Neural cell (in vitro differentiated cells): ENCODE data around the gene JUND. TPM values are rescaled to one million over a fixed set of nuclear protein-coding genes. Genes with fewer than 3 reads are reported as not detected.

Experiments
- H2AFZ ChIP-seq: fragments of 200-600, 300-800 bp; sonication (generic), shearing (Covaris generic); 2 replicates; pipeline ENCODE4 v1.6.0; 2014; ENCODE audit warnings: low read depth, mild to moderate bottlenecking, antibody characterized with exemption, low read length, moderate library complexity
- H3F3A ChIP-seq: fragments of 200-600 bp; shearing (Covaris generic); 2 replicates; pipeline ENCODE4 v1.6.1; 2016; ENCODE audit warnings: mild to moderate bottlenecking, moderate library complexity, mixed read lengths, antibody characterized with exemption, low read length; ENCODE audit not compliant: insufficient read depth, poor library complexity, severe bottlenecking
- H3K27ac ChIP-seq: fragments of 200-600, 300-800 bp; sonication (generic), shearing (Covaris generic); 2 replicates; pipeline ENCODE4 v1.5.1; 2014; ENCODE audit warnings: mild to moderate bottlenecking, low read length, moderate library complexity
- H3K27me3 ChIP-seq: fragments of 300-800, 200-600 bp; sonication (generic), shearing (Covaris generic); 2 replicates; pipeline ENCODE4 v1.6.0; 2014; ENCODE audit warnings: mild to moderate bottlenecking, low read depth, low read length, moderate library complexity; ENCODE audit not compliant: insufficient read depth
- H3K36me3 ChIP-seq: fragments of 300-800, 200-600 bp; sonication (generic), shearing (Covaris generic); 2 replicates; pipeline ENCODE4 v1.5.1; 2014; ENCODE audit warnings: mild to moderate bottlenecking, antibody characterized with exemption, low read length, moderate library complexity; ENCODE audit not compliant: insufficient read depth
- H3K4me2 ChIP-seq: fragments of 300-800, 200-600 bp; sonication (generic), shearing (Covaris generic); 2 replicates; pipeline ENCODE4 v1.6.0; 2014; ENCODE audit warnings: mild to moderate bottlenecking, low read length
- H3K4me3 ChIP-seq: fragments of 300-800, 200-600 bp; sonication (generic), shearing (Covaris generic); 2 replicates; pipeline ENCODE4 v1.5.1; 2014; ENCODE audit warnings: mild to moderate bottlenecking, low read length, moderate library complexity
- H3K79me2 ChIP-seq: fragments of 200-600 bp; shearing (Covaris generic); replicated peaks from 2 replicates; pipeline ENCODE4 v1.6.0; 2014; ENCODE audit warnings: mild to moderate bottlenecking, low read length, moderate library complexity; ENCODE audit not compliant: insufficient read depth
- H3K9ac ChIP-seq: fragments of 300-800, 200-600 bp; sonication (generic), shearing (Covaris generic); 2 replicates; pipeline ENCODE4 v1.6.1; 2016; ENCODE audit warnings: mild to moderate bottlenecking, low read length, mixed read lengths
- H3K9me2 ChIP-seq: fragments of 200-600 bp; shearing (Covaris generic); 2 replicates; pipeline ENCODE4 v1.6.1; 2016; ENCODE audit warnings: mild to moderate bottlenecking, low read length, mixed read lengths; ENCODE audit not compliant: insufficient read depth
- H3K9me3 ChIP-seq: fragments of 200-600, 300-800 bp; sonication (generic), shearing (Covaris generic); 2 replicates; pipeline ENCODE4 v1.6.1; 2016; ENCODE audit warnings: mild to moderate bottlenecking, mixed run types, low read length, moderate library complexity, mixed read lengths
- H4K20me1 ChIP-seq: fragments of 200-600 bp; shearing (Covaris generic); 2 replicates; pipeline ENCODE4 v1.6.1; 2016; ENCODE audit warnings: mild to moderate bottlenecking, mixed run types; ENCODE audit not compliant: insufficient read depth
- EP300 ChIP-seq: fragments of 450-650 bp; conservative IDR thresholded peaks from 2 replicates; pipeline ENCODE4 v1.6.1; 2014; ENCODE audit warnings: antibody characterized with exemption, mild to moderate bottlenecking, moderate library complexity; ENCODE audit not compliant: poor library complexity, severe bottlenecking
- EZH2 ChIP-seq: fragments of 200-600, 300-800 bp; shearing (Covaris generic), sonication (generic); IDR thresholded peaks from 2 replicates; pipeline ENCODE4 v1.6.1; 2014; ENCODE audit warnings: antibody characterized with exemption, low read length, borderline replicate concordance, mild to moderate bottlenecking; ENCODE audit not compliant: insufficient read depth, poor library complexity, severe bottlenecking
- MXI1 ChIP-seq: fragments of 450-650 bp; conservative IDR thresholded peaks from 2 replicates; pipeline ENCODE4 v1.6.1; 2014; ENCODE audit warnings: antibody characterized with exemption, mild to moderate bottlenecking; ENCODE audit not compliant: poor library complexity, severe bottlenecking
- POLR2AphosphoS5 ChIP-seq: IDR thresholded peaks from 2 replicates; pipeline ENCODE4 v1.6.1; 2012
- RAD21 ChIP-seq: fragments of 450-650 bp; conservative IDR thresholded peaks from 2 replicates; pipeline ENCODE4 v1.6.1; 2014; ENCODE audit warnings: antibody characterized with exemption, mild to moderate bottlenecking, moderate library complexity
- SMC3 ChIP-seq: fragments of 450-650 bp; conservative IDR thresholded peaks from 2 replicates; pipeline ENCODE4 v1.6.1; 2014; ENCODE audit warnings: antibody characterized with exemption, mild to moderate bottlenecking, moderate library complexity; ENCODE audit not compliant: poor library complexity
- TAF1 ChIP-seq: IDR thresholded peaks from 2 replicates; pipeline ENCODE4 v1.6.1; 2012; ENCODE audit warnings: low read depth
- polyA plus RNA-seq: library from polyadenylated mRNA; depleted of rRNA; stranded (reverse); fragments of >200 nt; gene quantifications from 2 replicates; pipeline ENCODE4 v1.2.3, GENCODE V29; 2014
- TF ChIP-seq, protein P1 (sequence below): IDR thresholded peaks from 2 replicates; pipeline ENCODE4 v1.6.1; 2012; ENCODE audit warnings: borderline replicate concordance
- TF ChIP-seq, protein P2 (sequence below): fragments of 450-650 bp; IDR thresholded peaks from 2 replicates; pipeline ENCODE4 v1.5.1; 2014; ENCODE audit warnings: antibody characterized with exemption, mild to moderate bottlenecking, moderate library complexity; ENCODE audit not compliant: poor library complexity, severe bottlenecking

Gene JUND
- polyA plus RNA-seq, 1 donor from 2014 or later: 94.9 TPM

DNA sequence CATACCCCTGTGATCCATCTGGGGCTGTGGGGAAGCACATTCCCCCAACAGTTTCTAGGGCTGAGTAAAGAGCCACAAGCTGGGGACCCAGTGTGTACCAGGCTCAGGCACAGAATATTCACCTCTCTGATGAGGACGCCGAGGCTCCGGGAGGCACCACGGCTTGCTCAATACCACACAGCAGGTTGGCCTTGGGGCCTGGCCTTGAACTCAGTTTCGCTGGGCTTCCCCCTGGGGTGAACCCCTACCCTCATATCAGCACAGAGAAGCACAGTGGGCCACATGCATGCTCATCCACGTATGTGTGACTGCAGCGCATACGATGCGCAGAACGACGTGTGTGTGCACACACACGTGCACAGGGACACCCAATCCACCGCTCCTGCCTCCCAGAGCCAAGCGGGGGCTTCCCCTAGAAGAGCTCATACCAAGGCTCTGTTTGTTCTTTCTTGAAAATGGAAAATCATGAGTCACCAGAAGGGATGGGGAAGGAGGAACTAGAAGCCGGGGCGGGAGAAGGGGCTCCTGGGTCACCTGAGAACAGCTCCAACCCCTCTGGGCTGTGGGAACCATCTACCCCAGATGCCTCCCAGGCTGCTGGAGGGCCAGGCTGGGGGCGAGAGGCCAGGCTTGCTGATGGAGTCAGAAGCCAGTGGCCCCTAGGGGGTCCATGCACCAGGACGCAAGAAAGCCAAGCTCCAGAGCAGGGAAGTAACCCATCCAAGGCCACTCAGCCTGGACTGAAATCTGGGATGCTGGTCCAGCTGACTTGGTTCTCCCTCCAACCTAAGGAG, 50.3 kb downstream of the JUND start:
- TF ChIP-seq EZH2: no peak
- no peak for TF ChIP-seq EP300
- TF ChIP-seq, protein P1, sequence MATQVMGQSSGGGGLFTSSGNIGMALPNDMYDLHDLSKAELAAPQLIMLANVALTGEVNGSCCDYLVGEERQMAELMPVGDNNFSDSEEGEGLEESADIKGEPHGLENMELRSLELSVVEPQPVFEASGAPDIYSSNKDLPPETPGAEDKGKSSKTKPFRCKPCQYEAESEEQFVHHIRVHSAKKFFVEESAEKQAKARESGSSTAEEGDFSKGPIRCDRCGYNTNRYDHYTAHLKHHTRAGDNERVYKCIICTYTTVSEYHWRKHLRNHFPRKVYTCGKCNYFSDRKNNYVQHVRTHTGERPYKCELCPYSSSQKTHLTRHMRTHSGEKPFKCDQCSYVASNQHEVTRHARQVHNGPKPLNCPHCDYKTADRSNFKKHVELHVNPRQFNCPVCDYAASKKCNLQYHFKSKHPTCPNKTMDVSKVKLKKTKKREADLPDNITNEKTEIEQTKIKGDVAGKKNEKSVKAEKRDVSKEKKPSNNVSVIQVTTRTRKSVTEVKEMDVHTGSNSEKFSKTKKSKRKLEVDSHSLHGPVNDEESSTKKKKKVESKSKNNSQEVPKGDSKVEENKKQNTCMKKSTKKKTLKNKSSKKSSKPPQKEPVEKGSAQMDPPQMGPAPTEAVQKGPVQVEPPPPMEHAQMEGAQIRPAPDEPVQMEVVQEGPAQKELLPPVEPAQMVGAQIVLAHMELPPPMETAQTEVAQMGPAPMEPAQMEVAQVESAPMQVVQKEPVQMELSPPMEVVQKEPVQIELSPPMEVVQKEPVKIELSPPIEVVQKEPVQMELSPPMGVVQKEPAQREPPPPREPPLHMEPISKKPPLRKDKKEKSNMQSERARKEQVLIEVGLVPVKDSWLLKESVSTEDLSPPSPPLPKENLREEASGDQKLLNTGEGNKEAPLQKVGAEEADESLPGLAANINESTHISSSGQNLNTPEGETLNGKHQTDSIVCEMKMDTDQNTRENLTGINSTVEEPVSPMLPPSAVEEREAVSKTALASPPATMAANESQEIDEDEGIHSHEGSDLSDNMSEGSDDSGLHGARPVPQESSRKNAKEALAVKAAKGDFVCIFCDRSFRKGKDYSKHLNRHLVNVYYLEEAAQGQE: no peak
- no peak for TF ChIP-seq TAF1
- no peak for TF ChIP-seq SMC3
- TF ChIP-seq, protein P2, sequence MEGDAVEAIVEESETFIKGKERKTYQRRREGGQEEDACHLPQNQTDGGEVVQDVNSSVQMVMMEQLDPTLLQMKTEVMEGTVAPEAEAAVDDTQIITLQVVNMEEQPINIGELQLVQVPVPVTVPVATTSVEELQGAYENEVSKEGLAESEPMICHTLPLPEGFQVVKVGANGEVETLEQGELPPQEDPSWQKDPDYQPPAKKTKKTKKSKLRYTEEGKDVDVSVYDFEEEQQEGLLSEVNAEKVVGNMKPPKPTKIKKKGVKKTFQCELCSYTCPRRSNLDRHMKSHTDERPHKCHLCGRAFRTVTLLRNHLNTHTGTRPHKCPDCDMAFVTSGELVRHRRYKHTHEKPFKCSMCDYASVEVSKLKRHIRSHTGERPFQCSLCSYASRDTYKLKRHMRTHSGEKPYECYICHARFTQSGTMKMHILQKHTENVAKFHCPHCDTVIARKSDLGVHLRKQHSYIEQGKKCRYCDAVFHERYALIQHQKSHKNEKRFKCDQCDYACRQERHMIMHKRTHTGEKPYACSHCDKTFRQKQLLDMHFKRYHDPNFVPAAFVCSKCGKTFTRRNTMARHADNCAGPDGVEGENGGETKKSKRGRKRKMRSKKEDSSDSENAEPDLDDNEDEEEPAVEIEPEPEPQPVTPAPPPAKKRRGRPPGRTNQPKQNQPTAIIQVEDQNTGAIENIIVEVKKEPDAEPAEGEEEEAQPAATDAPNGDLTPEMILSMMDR: no peak
- no peak for TF ChIP-seq RAD21
- no peak for TF ChIP-seq POLR2AphosphoS5
- TF ChIP-seq MXI1: no peak
- H3K9ac ChIP-seq: no peak overlapping the region
- H3K9me2 ChIP-seq: no peaks in the 10 kb centered on the region
- H3K4me3 ChIP-seq: no peak overlapping the region
- H2AFZ ChIP-seq: no peak overlapping the region
- H3K9me3 ChIP-seq: no peaks in the 10 kb centered on the region
- no peaks in the 10 kb centered on the region for H3F3A ChIP-seq
- no peak overlapping the region for H3K27ac ChIP-seq
- no peaks in the 10 kb centered on the region for H3K36me3 ChIP-seq
- no peaks in the 10 kb centered on the region for H3K79me2 ChIP-seq
- no peaks in the 10 kb centered on the region for H4K20me1 ChIP-seq
- no peak overlapping the region for H3K4me2 ChIP-seq
- H3K27me3 ChIP-seq: peaks cover 35% of the 10 kb centered on the region

DNA sequence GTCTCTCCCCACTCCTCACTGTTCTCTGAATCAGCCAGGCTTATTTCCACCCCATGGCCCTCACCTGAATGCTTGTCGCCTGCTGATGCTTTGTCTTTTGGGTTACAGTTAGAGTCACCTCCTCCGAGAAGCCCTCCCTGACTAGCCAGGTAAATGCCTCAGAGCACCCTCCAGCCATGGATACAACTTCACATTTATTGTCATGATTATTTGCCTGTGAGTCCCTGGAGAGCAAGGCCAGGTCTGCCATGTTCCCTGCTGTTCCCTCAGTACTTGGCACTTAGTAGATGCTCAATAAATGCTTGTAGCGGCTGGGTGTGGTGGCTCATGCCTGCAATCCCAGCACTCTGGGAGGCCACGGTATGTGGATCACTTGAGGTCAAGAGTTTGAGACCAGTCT, 51.5 kb downstream of the JUND start:
- Histone ChIP-seq H3K36me3 (no peaks in the 10 kb centered on the region), H2AFZ (no peak overlapping the region), H3F3A (no peaks in the 10 kb centered on the region), H3K4me2 (no peak overlapping the region), H3K9ac (no peak overlapping the region), H3K9me3 (no peaks in the 10 kb centered on the region), H4K20me1 (no peaks in the 10 kb centered on the region), H3K27me3 (peaks cover 48% of the 10 kb centered on the region), H3K9me2 (no peaks in the 10 kb centered on the region), H3K79me2 (no peaks in the 10 kb centered on the region), H3K27ac (no peak overlapping the region), H3K4me3 (no peak overlapping the region)
- TF ChIP-seq, protein P1: no peak
- TF ChIP-seq EZH2 (no peak), SMC3 (no peak), TAF1 (no peak), RAD21 (no peak), MXI1 (no peak), POLR2AphosphoS5 (no peak), EP300 (no peak)
- TF ChIP-seq, protein P2: no peak
